GM21576 (cell line): ENCODE data around the gene KRT25.

Experiments used
- ATAC-seq: cut with Tn5 transposase; IDR thresholded peaks from one replicate; pipeline ENCODE4 v1.9.1; 2021; ENCODE audit warnings: mild to moderate bottlenecking, moderate library complexity; ENCODE audit not compliant: unreplicated experiment

KRT25 gene, protein sequence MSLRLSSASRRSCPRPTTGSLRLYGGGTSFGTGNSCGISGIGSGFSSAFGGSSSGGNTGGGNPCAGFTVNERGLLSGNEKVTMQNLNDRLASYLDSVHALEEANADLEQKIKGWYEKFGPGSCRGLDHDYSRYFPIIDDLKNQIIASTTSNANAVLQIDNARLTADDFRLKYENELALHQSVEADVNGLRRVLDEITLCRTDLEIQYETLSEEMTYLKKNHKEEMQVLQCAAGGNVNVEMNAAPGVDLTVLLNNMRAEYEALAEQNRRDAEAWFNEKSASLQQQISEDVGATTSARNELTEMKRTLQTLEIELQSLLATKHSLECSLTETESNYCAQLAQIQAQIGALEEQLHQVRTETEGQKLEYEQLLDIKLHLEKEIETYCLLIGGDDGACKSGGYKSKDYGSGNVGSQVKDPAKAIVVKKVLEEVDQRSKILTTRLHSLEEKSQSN

DNA sequence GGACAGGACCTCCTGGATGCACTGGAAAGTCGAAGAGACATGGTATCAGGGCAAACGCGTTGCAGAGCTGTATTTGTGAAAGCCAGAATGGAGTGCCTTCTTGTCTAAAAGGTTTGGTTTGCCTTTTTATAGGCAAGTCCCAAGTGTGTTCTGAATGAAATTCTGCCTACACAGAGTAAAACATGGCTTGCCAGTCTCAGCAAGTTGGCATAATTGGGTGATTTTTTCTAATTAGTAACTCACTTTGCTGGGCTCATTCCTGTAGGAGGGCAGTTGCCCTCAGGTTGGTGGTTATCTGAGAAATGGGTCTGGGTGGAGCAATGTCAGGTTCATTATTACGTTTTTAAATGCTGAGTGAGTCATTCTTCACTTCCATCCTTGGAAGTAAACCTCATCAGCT is at the start of gene KRT25:
KRT25 (minus strand) TSS at position 101 of the 400 bp plus-strand sequence; CDS start at position 41, 60 bp downstream.
- ATAC-seq = no peak

DNA sequence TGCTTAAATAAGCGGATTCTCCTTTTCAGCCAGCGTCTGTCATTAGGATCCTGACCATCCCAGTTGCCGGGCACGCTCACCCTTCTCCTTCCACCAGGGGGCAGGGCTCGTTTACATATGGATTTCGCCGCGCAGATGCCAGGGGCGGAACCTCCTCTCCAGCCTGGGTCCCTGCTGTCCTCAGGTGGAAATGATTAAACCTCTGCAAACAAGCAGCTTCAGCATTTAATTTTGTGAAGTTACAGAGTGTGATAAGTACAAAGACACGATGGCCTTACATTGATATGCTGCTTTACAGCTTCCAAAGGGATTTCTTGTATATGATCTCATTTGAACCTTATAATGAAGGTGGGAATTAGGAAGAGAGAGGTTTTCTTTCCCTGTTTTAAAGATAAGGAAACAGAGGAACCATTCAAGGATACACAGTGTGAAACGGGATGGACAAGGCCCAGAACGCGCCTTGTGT is 48.5 kb upstream of the KRT25 start:
- no peak for ATAC-seq

DNA sequence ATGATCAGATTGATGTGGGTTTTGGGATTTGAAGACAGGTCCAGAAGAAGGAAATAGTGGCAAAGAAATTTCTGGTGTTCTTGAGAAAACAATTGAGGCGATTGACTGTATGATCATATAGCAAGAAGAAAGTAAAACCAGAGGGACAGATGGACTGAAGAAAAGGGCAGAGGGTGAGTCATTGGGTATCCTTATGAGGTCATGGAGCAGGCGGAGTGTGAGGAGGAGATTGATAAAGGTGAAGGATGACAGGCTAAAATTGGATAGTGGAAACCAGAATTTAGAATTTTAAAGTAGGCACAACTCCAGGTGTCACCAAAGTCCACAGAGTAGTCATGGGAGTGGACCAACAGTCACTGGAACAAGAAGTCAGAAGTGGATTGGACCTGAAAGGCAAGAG is 46.0 kb upstream of the KRT25 start:
- no peak for ATAC-seq

DNA sequence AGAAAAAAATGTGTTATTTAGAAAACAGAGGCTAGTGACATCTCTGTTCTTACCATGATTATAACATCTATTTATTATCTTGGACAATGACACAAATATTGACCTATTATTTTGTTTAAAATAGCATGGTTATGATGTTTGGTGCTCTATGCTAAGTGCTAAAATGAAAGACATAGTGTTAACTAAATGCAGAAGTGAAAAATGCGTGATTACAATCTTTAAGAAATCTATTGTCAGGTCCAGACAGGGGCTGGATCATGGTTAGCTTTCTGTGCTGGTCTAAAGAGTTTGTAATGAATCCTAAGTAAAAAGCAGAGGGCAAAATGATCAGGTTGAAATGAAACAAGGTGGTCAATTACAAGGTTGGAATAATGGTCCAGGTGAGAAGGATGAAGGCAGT is 45.2 kb upstream of the KRT25 start:
- ATAC-seq = no peak

DNA sequence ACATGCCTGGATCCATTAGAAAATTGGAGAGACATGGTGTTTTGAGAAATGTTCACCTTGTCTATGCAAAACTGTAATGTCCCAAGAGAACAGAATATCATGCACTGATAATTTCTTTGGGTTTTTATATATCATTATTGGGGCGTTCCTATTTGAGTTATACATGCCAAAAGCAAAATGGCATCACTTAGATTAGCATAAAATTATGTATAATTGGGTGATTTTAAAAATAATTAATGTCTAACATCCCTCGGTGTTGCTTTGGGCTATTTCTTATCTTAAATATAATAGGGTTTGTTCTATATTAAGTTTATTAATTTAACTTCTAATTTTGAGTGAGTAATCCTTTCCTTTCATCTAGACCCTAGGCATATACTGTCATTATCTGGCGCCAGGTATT is 44.7 kb upstream of the KRT25 start, which contains the start of gene KRT28:
KRT28 (minus strand) TSS at position 101 of the 400 bp plus-strand sequence; CDS start at position 35, 66 bp downstream.
- no peak for ATAC-seq

DNA sequence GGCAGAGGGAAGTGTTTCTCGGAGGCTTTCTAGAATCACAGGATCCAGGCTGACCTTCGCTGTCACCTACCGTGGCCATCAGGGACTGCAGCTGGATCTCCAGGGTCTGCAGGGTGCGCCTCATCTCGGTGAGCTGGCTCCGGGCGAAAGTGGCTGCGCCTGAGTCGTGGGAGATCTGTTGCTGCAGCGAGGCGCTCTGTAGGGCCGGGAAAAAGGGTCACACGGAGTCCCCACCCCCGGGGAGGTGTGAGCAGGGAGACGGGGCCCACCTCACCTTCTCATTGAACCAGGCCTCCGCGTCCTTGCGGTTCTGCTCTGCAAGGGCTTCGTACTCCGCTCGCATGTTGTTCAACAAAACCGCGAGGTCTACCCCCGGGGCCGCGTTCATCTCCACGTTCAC is 41.7 kb upstream of the KRT25 start:
- ATAC-seq = no peak

DNA sequence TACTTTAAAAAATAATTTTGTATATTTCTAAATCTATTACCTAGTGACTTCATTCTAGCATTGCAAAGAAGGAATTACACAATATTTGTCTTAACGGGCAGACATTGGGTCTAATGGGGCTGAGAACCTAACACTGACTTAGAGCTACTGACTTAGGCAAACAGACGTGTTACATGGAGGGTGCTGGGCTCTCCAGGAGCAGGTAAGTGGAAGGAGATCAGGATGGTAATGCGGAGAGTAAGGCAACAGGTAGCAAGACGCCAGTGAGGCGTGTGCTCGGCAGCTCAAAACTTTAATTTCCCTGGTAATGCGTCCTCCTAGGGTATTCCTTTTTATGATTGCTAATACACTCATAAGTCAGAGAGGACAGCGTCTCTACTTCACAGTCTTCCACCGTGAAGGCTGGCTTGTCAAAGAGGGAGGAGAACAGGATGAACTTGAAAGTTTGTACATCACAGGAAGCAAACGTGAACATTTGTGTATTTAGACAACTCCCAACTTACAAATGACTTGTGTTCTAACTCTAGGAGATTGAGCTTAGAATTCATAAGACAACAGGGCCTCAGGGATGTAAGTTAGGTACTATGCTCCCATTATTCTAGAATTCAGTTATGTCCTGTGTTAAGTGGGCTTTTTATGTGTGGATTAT is 40.0 kb upstream of the KRT25 start:
- ATAC-seq = no peak

DNA sequence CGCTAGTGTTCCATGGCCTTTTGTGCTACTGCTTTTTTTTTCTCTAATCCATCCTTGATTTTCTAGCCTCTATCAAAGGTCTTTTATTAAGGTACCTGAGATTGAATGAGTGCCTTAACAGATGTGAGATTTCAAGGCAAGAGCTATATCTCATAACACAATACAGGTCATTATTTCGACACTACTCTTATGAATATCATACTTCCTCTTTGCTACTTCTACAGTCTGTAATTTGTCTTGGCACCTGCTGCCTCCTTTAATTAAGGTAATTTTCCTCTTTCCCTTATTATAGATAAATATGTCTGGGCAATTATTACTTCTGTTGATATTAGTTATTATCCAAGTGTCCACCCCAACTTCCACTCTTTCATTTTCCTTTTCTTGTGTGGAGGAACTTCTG is 39.3 kb upstream of the KRT25 start:
- ATAC-seq = no peak

DNA sequence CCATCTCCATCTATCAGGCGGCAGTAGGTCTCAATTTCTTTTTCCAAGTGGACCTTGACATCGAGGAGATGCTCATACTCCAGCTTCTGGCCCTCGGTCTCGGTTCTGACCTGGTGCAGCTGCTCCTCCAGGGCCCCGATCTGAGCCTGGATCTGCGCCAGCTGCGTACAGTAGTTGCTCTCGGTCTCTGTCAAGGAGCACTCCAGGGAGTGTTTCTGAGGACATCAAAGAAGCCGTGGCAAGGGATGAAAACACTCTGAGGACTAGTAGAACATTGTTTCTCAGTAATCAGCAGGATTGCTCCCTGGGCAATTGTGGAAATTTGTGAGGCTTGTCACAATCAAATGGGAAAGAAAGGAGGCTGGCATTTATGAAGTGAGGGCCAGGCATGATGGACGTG is 38.7 kb upstream of the KRT25 start:
- no peak for ATAC-seq

DNA sequence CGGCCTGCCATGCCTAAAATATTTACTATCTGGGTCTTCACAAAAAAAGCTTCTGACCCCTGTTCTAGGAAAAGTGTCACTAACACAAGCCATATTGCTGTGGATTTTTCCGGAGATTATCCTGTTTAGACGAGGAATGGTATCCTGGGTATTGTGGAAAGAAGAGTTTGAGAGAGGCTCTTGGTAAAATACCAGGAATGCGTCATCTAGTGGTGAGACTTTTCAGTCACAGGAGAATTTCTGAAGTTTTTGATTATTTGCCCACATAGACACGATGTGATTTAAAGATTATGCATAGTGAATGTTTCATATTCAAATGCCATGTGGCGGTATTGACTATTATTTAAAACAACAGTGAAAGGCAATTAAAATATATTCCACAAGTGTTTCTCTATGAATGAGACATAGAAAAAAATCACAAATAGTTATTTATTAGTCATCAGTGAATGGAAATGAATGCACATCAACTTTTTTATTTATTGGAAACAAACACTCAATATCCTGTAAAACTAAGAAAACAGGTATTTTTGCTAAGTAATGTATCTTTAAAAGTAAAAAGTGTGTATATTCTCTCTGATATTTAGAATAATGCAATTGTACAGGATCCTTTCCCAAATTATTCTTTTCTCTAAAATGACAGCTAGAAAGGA is 36.8 kb upstream of the KRT25 start:
- ATAC-seq = no peak

DNA sequence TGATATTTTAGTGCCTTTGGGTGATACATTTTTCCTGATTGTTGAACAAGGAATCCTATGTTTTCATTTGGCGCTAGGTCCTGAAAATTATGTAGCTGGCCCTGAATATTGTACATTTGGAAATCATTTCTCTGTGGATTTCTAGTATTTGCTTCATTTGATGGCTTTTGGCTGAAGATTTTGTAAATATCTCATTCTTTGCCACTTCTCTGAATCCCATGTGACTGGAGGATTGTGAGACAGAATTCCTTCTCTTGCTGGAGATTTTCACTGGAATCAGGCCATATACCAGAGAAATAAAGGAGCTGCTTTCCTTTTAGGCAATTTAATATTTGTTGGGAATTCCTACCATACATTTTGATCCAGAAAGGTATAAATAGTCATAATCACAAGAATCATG is 36.0 kb upstream of the KRT25 start:
- no peak for ATAC-seq

DNA sequence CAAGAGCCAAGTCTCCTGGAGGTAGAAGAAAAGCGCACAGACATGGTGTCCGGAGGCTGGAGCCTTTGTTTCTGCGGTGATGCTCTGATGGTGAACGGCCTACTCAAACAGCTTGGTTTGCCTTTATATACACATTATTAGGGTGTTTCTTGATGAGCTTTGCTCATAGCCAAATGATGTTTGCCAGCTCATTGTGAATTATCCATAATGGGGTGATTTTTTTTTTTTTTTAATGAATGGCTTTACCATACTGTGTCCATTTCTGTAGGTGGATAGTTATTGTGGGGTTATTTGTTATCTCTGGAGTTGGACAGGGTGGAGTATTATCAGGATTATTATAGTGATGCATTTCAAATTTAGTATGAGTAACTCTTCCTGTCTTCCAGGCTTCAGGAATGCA is 27.3 kb upstream of the KRT25 start, which contains the start of gene KRT27:
KRT27 (minus strand) TSS at position 101 of the 400 bp plus-strand sequence; CDS start at position 44, 57 bp downstream.
- no peak for ATAC-seq

DNA sequence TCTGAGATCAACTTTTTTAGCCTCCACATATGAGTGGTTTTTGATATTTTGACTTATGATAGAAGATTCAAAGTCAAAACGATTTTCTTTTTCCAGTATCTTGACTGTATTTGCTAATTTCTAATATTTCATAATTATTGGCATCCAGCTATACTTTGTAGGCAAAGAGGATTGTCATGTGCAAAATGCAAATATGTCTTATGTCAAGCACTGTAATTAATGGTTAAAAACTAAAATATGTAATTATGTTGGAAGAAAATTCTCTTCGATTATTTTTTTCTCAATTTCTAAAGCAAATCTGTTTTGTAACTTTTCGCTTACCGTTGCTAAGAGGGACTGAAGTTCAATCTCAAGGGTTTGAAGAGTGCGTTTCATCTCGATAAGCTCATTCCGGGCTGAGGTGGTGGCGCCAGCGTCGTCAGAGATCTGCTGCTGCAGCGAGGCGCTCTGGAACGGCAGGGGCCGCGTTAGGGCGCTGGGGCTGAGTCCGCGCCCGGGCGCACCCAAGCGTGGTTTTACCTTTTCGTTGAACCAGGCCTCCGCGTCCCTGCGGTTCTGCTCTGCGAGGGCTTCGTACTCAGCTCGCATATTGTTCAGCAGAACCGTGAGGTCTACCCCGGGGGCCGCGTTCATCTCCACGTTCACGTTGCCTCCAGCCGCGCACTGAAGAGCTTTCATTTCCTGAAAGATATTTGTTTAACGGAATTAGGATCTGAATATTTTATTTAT is 24.2 kb upstream of the KRT25 start:
- ATAC-seq = no peak

DNA sequence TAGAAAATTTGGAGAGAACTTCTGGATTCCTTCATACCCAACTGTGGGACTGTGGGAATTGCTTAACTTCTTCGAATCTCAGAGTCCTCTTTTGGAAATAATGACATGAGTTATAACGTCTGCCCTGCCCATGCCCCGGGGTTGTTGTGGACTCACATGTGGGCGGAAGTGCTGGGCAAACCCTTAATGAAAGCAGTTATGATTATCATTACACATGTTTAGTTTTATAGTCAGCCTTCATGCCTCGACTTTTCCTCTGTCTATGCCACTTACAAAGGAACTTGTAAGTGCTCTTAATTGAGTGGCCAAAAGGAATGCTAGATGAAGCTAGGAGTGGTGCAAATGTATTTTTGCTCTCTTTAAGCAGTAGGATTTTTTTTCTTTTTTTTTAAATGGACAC is 23.3 kb upstream of the KRT25 start:
- no peak for ATAC-seq

DNA sequence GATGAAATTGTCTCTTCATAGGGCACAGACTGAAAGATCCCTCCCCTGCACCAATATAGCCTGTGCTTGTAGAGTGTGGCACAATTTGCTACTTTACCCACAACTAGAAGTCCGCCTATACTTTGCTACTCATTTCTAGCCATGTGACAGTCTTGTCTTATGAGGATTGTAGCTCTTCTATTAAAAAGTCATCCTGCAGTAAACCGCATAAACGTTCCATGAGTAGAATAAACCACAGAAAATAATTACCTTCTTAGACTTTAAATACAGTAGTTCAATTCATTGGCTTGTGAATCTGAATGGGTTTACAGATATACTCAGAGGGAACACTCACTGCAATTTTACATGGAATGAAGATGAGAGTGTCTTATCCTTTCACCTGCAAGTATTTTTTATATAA is 22.8 kb upstream of the KRT25 start:
- no peak for ATAC-seq

DNA sequence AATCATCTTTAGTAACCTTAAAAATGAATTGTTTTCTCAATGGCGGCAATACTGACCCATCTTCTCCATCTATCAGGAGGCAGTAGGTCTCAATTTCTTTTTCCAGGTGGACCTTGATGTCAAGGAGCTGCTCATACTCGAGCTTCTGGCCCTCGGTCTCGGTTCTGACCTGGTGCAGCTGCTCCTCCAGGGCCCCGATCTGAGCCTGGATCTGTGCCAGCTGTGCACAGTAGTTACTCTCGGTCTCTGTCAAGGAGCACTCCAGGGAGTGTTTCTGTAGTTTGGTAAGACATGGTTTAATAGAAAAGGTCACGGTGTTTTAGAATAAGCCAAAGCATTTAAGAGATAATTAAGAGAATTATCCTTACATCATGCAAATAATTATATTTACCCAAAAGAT is 22.3 kb upstream of the KRT25 start:
- ATAC-seq = no peak

DNA sequence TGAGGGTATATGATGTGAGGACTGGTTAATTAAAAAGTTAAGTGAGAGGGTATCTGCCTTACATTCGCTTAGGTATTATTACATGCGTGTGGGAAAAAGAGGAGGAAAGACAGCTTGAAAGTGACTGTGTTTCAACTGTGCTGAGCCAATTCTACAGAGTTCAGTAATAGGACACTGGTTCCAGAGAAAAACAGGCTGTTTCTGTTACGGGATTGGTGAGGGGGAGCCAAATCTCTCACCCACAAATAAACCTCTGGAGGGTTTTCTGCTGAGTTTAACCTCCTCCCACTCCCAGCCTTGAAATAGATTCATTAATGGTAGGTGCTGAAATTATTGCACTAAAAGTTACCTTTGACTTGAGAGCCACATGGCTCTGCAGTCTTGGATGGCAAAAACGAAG is 20.8 kb upstream of the KRT25 start:
- no peak for ATAC-seq

DNA sequence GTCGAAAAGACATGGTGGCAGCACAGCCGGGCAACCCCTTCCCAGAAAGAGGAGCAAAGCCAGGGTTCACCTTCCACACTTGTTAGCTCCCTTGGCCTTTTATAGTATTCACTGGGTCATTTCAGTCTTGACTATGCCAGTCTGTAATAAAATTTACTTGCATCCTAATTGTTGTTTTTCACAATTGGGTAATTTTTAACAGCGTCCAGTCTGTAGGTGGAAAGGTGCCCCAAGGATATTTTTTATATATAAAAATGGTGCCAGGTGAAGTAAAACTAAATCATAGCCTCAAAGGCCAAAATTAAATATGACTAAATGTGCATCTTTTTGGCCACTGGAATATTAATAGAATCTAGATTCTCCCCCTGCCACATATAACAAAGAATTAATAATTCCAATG is 17.0 kb upstream of the KRT25 start, which contains the start of gene KRT26:
KRT26 (minus strand) TSS at position 101 of the 400 bp plus-strand sequence; CDS start at position 13, 88 bp downstream.
- ATAC-seq = no peak

DNA sequence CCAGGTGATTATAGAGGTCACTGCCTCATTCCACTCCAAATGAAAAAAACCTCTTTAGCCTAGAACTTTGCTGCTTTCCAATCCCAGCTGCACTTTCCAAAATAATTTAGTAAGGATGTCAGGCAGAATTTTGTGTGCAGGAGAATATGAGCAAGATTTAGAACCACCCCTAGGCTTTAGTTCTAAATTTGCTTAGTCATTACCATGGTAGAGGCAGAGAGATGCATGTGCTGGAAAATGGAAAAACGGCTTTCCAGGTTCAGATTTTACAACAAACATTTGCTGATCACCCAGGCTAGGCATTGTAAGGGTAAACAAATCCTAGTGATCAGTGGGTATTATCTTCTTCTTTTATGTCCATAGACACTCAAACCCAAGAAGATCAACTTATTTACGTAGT is 10.5 kb upstream of the KRT25 start:
- ATAC-seq = no peak

DNA sequence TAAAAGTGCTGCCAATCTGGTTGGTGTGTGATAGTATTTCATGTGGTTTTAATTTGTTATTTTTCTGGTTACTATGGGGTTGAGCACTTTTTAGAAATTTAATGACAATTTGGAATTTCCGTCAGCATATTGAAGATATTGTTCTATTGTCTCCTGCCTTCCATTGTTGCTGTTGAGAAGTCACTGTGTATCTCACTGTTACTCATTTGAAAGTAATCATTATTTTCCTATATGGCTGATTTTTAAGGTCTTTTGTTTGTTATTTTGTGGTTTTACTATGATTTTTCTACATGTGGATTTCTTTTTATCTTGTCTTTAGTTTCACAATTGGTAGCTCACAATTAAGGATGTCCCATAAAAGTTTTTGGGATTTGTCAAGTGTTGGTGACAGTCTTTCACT is 8.6 kb upstream of the KRT25 start:
- no peak for ATAC-seq
